GM12865 (cell line): Measurements from ENCODE around the gene GRK3.

Experiments
- DNase-seq: peaks from one replicate; pipeline ENCODE4 v3.0.0; 2010; ENCODE audit warnings: low read depth
- H3K4me3 ChIP-seq: 2 replicates; pipeline ENCODE4 v1.5.1; 2011; ENCODE audit warnings: mild to moderate bottlenecking, low read depth, low read length, control low read depth
- TF ChIP-seq, protein P1 (sequence below): IDR thresholded peaks from 2 replicates; pipeline ENCODE4 v1.5.1; 2011; ENCODE audit warnings: low read length, control low read depth, low read depth, inconsistent platforms; ENCODE audit not compliant: insufficient read depth; ENCODE audit errors: missing control alignments

GRK3 gene

DNA sequence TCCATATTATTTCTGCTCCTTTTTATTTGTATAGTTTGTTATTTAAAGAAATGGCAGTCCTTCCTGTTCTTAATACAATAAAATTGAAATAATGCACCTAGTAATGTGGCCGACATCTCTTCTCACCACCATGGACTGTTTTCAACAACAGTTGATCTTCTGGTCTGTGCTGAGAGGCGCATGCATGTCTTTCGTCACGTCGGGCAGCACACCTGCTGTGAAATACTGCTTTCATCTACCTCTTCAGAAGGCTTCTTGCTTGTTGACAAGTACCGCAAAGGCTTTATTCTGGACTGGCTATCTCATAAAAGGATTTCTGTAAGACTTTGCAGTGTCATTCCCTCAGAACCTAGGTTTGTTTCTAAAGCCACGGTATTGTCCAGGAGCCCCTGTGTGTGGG, 163.6 kb downstream of the GRK3 start:
- DNase-seq = no peak
- TF ChIP-seq, protein P1, sequence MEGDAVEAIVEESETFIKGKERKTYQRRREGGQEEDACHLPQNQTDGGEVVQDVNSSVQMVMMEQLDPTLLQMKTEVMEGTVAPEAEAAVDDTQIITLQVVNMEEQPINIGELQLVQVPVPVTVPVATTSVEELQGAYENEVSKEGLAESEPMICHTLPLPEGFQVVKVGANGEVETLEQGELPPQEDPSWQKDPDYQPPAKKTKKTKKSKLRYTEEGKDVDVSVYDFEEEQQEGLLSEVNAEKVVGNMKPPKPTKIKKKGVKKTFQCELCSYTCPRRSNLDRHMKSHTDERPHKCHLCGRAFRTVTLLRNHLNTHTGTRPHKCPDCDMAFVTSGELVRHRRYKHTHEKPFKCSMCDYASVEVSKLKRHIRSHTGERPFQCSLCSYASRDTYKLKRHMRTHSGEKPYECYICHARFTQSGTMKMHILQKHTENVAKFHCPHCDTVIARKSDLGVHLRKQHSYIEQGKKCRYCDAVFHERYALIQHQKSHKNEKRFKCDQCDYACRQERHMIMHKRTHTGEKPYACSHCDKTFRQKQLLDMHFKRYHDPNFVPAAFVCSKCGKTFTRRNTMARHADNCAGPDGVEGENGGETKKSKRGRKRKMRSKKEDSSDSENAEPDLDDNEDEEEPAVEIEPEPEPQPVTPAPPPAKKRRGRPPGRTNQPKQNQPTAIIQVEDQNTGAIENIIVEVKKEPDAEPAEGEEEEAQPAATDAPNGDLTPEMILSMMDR = no peak
- no peak overlapping the region for H3K4me3 ChIP-seq

DNA sequence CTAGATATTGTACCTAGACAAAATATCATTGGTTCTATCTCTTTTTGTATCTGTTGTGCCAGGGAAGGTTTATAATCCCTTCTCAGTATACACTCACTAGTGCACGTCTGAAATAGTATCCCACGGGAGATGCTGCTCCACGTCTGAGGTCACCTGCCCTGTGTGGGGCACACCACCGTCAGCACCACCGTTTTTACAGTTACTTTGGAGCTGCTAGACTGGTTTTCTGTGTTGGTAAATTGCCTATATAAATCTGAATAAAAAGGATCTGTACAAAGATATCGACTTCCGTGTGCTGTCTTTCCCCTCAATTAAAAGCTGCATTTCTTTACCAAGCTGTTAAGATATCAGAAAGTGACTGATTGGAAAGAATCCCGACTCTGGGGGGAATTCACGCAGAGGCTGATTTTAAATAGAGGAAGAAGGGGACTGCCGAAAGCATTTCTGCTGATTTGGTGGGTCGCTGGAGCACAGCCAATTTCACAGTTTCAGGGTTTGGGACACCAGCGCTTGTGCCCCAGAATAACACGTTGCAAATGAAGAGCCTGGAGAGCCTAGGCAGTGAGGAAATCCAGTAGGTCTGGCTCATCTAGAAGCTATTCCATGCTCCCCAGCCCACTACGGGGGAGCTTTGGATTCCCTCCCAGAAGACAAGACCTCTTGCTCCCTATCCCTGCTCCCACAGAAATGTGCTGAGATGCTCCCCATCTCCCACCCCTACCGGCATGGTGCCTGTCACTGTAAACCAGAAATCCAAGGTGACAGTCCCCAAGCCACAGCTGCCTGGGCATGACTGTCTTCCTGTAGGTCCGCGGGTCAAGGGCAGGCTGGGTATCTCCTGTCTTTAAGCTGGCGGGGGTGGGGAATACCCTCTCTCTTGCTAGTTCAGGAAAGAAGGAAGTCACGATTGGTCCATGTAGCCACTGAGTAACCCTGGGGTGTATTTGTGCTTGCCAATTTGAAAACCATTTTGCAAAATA, 164.8 kb downstream of the GRK3 start:
- TF ChIP-seq, protein P1 = no peak
- H3K4me3 ChIP-seq = no peak overlapping the region
- DNase-seq = no peak

GRCh38 chr22:25735650-25736049, 171.2 kb downstream of the GRK3 start:
- no peak for DNase-seq
- no peak overlapping the region for H3K4me3 ChIP-seq
- TF ChIP-seq, protein P1 = no peak

- no peak overlapping the region for H3K4me3 ChIP-seq
- TF ChIP-seq, protein P1 = no peak
- DNase-seq = no peak
Observed at GRCh38 chr22:25736378-25737011, 172.0 kb downstream of the GRK3 start.

DNA sequence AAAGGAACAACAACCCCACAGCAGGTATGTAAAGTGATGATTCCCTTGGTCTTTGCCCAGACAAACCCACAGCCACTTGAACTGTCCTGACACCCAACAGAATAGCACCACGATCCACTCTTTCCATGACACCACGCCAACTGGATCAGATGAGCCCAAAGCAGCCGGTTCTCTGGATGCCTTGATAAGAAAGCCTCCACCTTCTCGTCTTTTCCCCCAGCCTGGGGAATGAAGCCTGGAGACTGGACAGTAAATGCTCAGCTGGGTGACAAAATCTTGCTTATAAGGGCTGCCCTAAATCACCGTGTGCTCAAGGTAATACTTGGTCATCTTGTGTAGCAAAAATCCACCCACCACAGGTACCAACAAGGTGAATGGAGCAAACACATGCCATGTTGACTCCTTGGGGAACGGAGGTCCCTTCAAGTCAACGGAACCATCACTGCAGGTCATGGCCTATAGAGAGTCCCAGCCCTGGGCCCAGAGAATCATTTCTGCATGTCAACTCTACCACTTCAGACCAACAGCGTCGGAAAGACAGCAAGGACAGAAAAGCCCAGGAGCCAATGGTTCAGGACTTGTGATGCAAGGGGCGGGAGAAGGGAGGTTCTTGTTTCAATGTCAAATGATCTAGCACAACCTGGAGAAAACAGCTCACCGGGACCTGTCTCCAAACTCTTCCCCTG, 175.3 kb downstream of the GRK3 start:
- no peak for DNase-seq
- H3K4me3 ChIP-seq = no peak overlapping the region
- TF ChIP-seq, protein P1 = no peak

- H3K4me3 ChIP-seq = no peak within 1 kb of the TSS
- DNase-seq = no peak
Observed at GRCh38 chr22:25741692-25742626, 177.5 kb downstream of the GRK3 start, which contains the start of gene MYO18B. MYO18B (plus strand) TSS chr22:25742188; CDS start chr22:25761093, 18,905 bp downstream.

More at GRCh38 chr22:25741692-25742626, 177.5 kb downstream of the GRK3 start, which contains the start of gene MYO18B:
- TF ChIP-seq, protein P1 = no peak
